CD14-positive monocyte (primary cell): ENCODE data around the gene LDLRAD4. TPM values are rescaled to one million over a fixed set of nuclear protein-coding genes. Genes with fewer than 3 reads are reported as not detected.

Experiments used
- DNase-seq, 3 donors: peaks; one replicate each; pipeline ENCODE4 v3.0.0-alpha.2; 2011 to 2022
- H2AFZ ChIP-seq: 2 replicates; pipeline ENCODE4 v1.6.0; 2012; ENCODE audit warnings: mild to moderate bottlenecking, low read depth, low read length, inconsistent platforms; ENCODE audit not compliant: insufficient read depth, poor library complexity, severe bottlenecking
- H3K27ac ChIP-seq, 2 donors: 1 replicate in 1 of 2; 2 replicates in 1 of 2; pipeline ENCODE4 v1.5.1; 2012 to 2013; ENCODE audit warnings: low read length in 2 of 2, control low read depth in 1 of 2, inconsistent platforms in 1 of 2, low read depth in 1 of 2, mild to moderate bottlenecking in 1 of 2
- H3K27me3 ChIP-seq, 2 donors: one replicate each; pipeline versions ENCODE4 v1.6.0 to v1.6.1; 2011 to 2013; ENCODE audit warnings: low read length in 2 of 2; ENCODE audit not compliant: control insufficient read depth in 2 of 2, insufficient read depth in 2 of 2
- H3K36me3 ChIP-seq, 2 donors: replicated peaks in 1 of 2; 1 replicate in 1 of 2; 2 replicates in 1 of 2; pipeline versions ENCODE4 v1.5.1 to v1.6.1; 2012 to 2013; ENCODE audit warnings: low read length in 2 of 2, control low read depth in 1 of 2, inconsistent platforms in 1 of 2, mild to moderate bottlenecking in 1 of 2; ENCODE audit not compliant: insufficient read depth in 2 of 2, control insufficient read depth in 1 of 2
- H3K4me1 ChIP-seq, 2 donors: 1 replicate in 1 of 2; 2 replicates in 1 of 2; pipeline versions ENCODE4 v1.5.1 to v1.6.1; 2012 to 2013; ENCODE audit warnings: low read length in 2 of 2, control low read depth in 1 of 2, inconsistent platforms in 1 of 2, mild to moderate bottlenecking in 1 of 2, moderate library complexity in 1 of 2; ENCODE audit not compliant: insufficient read depth in 2 of 2, control insufficient read depth in 1 of 2
- H3K4me2 ChIP-seq: replicated peaks from 2 replicates; pipeline ENCODE3; 2012; ENCODE audit warnings: low read length, moderate library complexity, mild to moderate bottlenecking; ENCODE audit not compliant: poor library complexity, severe bottlenecking; ENCODE audit errors: extremely low read depth
- H3K4me3 ChIP-seq, 3 experiments: fragments of 200-600 bp in 1 of 3; sonication (generic) in 1 of 3; replicated peaks in 1 of 3; 1 replicate in 2 of 3; 2 replicates in 1 of 3; pipeline ENCODE4 v1.5.1; 2011 to 2013; ENCODE audit warnings: low read length in 3 of 3, mild to moderate bottlenecking in 3 of 3, control low read depth in 2 of 3, low read depth in 2 of 3, inconsistent platforms in 1 of 3, moderate library complexity in 1 of 3
- H3K79me2 ChIP-seq: 2 replicates; pipeline ENCODE4 v1.6.0; 2012; ENCODE audit warnings: mild to moderate bottlenecking, control low read depth, inconsistent platforms, low read length, moderate library complexity; ENCODE audit not compliant: insufficient read depth
- H3K9ac ChIP-seq: 2 replicates; pipeline ENCODE4 v1.6.0; 2017; ENCODE audit warnings: low read length, mild to moderate bottlenecking; ENCODE audit not compliant: insufficient read depth, poor library complexity, severe bottlenecking
- H3K9me3 ChIP-seq, 2 donors: replicated peaks in 1 of 2; 1 replicate in 1 of 2; 2 replicates in 1 of 2; pipeline versions ENCODE4 v1.5.1 to v1.6.1; 2012 to 2013; ENCODE audit warnings: low read length in 2 of 2, control low read depth in 1 of 2; ENCODE audit not compliant: control insufficient read depth in 1 of 2, insufficient read depth in 1 of 2
- H4K20me1 ChIP-seq: 2 replicates; pipeline ENCODE4 v1.6.0; 2012; ENCODE audit warnings: mild to moderate bottlenecking, low read length, control low read depth, moderate library complexity; ENCODE audit not compliant: insufficient read depth
- H3K27ac Mint-ChIP-seq, 7 donors: one replicate each; pipeline ENCODE4 v1.8.0; 2020; ENCODE audit warnings: mild to moderate bottlenecking in 7 of 7, mixed read lengths in 7 of 7, moderate library complexity in 6 of 7, inconsistent platforms in 2 of 7
- H3K27me3 Mint-ChIP-seq, 3 donors: one replicate each; pipeline ENCODE4 v1.8.0; 2021 to 2022; ENCODE audit warnings: low read depth in 3 of 3, mild to moderate bottlenecking in 3 of 3, mixed read lengths in 3 of 3, moderate library complexity in 3 of 3, inconsistent platforms in 1 of 3
- H3K36me3 Mint-ChIP-seq, 2 donors: one replicate each; pipeline ENCODE4 v1.8.0; 2020; ENCODE audit warnings: mixed read lengths in 2 of 2, inconsistent platforms in 1 of 2, mild to moderate bottlenecking in 1 of 2
- H3K4me1 Mint-ChIP-seq: one replicate; pipeline ENCODE4 v1.8.0; 2020; ENCODE audit warnings: mild to moderate bottlenecking, mixed read lengths
- H3K4me3 Mint-ChIP-seq, 2 donors: one replicate each; pipeline ENCODE4 v1.8.0; 2020; ENCODE audit warnings: mild to moderate bottlenecking in 2 of 2, mixed read lengths in 2 of 2, moderate library complexity in 1 of 2
- H3K9me3 Mint-ChIP-seq, 7 donors: one replicate each; pipeline ENCODE4 v1.8.0; 2020 to 2022; ENCODE audit warnings: mixed read lengths in 7 of 7, mild to moderate bottlenecking in 6 of 7, moderate library complexity in 6 of 7, inconsistent platforms in 2 of 7
- CTCF ChIP-seq: fragments of 200-600 bp; IDR thresholded peaks from one replicate; pipeline ENCODE4 v1.8.0; 2022; ENCODE audit warnings: antibody characterized with exemption, mild to moderate bottlenecking
- WGBS: methylation state at CpG from one replicate; pipeline ENCODE4 v1.1.5; 2013; ENCODE audit warnings: missing lambda C conversion rate; ENCODE audit not compliant: insufficient coverage; 5-methylcytosine and 5-hydroxymethylcytosine counted together
- intact Hi-C, 2 donors: fragments of 100-400 bp; cut with micrococcal nuclease; formaldehyde crosslinking; loops; one replicate each; pipeline versions ENCODE4 v1.15.0 to v1.15.1; 2023
- polyA plus RNA-seq, 3 donors: library from polyadenylated mRNA; depleted of rRNA in 1 of 3; unstranded in 2 of 3; stranded (reverse) in 1 of 3; fragments of 300-500 nt in 2 of 3; fragments of >200 nt in 1 of 3; fragmentation: Illumina TruSeq in 2 of 3; gene quantifications; 1 replicate in 2 of 3; 2 replicates in 1 of 3; pipeline ENCODE4 v1.2.3, GENCODE V29; 2012 to 2021

LDLRAD4 gene
- polyA plus RNA-seq, 3 donors: 13.5 to 15.4 (median 13.8) TPM

- Histone ChIP-seq H3K4me3 (no peak overlapping the region), H4K20me1 (no peaks in the 10 kb centered on the region), H3K36me3 (no peaks in the 10 kb centered on the region), H3K4me2 (no peak overlapping the region), H2AFZ (no peak overlapping the region), H3K79me2 (no peaks in the 10 kb centered on the region), H3K27me3 (no peaks in the 10 kb centered on the region), H3K27ac (no peak overlapping the region), H3K9ac (no peak overlapping the region), H3K4me1 (no peaks in the 10 kb centered on the region), H3K9me3 (no peaks in the 10 kb centered on the region)
- WGBS: 79% methylated on average over 6 of the region's 6 CpGs
- no peak for TF ChIP-seq CTCF
- H3K4me3 Mint-ChIP-seq: no peak overlapping the region
- no peak overlapping the region for H3K27ac Mint-ChIP-seq
- no peaks in the 10 kb centered on the region for H3K9me3 Mint-ChIP-seq
- no peaks in the 10 kb centered on the region for H3K4me1 Mint-ChIP-seq
- intact Hi-C loops: no loop called here
- DNase-seq: no peak
- no peaks in the 10 kb centered on the region for H3K36me3 Mint-ChIP-seq
- peaks cover 0 to 2% (median 1%) of the 10 kb centered on the region in 3 donors for H3K27me3 Mint-ChIP-seq
Measured at GRCh38 chr18:13186687-13187086, 31.9 kb upstream of the LDLRAD4 start.

GRCh38 chr18:13187498-13187897, 31.1 kb upstream of the LDLRAD4 start:
- Histone ChIP-seq H3K9ac (no peak overlapping the region), H4K20me1 (no peaks in the 10 kb centered on the region), H3K27ac (no peak overlapping the region), H3K27me3 (no peaks in the 10 kb centered on the region), H3K4me3 (no peak overlapping the region), H2AFZ (no peak overlapping the region), H3K4me1 (no peaks in the 10 kb centered on the region), H3K79me2 (no peaks in the 10 kb centered on the region), H3K4me2 (no peak overlapping the region), H3K9me3 (no peaks in the 10 kb centered on the region), H3K36me3 (no peaks in the 10 kb centered on the region)
- no peak overlapping the region for H3K27ac Mint-ChIP-seq
- intact Hi-C loops: no loop called here
- H3K9me3 Mint-ChIP-seq: no peaks in the 10 kb centered on the region
- 100% methylated on average over 3 of the region's 4 CpGs for WGBS
- TF ChIP-seq CTCF: no peak
- no peaks in the 10 kb centered on the region for H3K36me3 Mint-ChIP-seq
- no peak overlapping the region for H3K4me3 Mint-ChIP-seq
- peaks cover 0 to 2% (median 1%) of the 10 kb centered on the region in 3 donors for H3K27me3 Mint-ChIP-seq
- H3K4me1 Mint-ChIP-seq: no peaks in the 10 kb centered on the region
- no peak for DNase-seq
